Small intestine (tissue), 7 donors: Measurements from ENCODE around the gene SPI1. TPM values are rescaled to one million over a fixed set of nuclear protein-coding genes. Genes with fewer than 3 reads are reported as not detected.

Source experiments
- DNase-seq, 2 donors: peaks; one replicate each; pipeline versions ENCODE4 v3.0.0 to v3.0.0-alpha.2; 2013
- FAIRE-seq: peaks from 2 replicates; lab custom pipeline; 2012; peaks lifted over from hg19 to GRCh38; lab: Jason Lieb, UNC
- H3K27ac ChIP-seq, 3 donors: one replicate each; pipeline ENCODE4 v1.5.1; 2013; ENCODE audit warnings: low read length in 2 of 3, mild to moderate bottlenecking in 2 of 3, control low read depth in 1 of 3, inconsistent platforms in 1 of 3, low read depth in 1 of 3, moderate library complexity in 1 of 3
- H3K27me3 ChIP-seq, 3 donors: one replicate each; pipeline ENCODE4 v1.6.1; 2013; ENCODE audit warnings: low read length in 3 of 3, inconsistent platforms in 1 of 3; ENCODE audit not compliant: control insufficient read depth in 3 of 3, insufficient read depth in 3 of 3
- H3K36me3 ChIP-seq, 3 donors: one replicate each; pipeline ENCODE4 v1.6.1; 2013; ENCODE audit warnings: low read length in 3 of 3, inconsistent platforms in 1 of 3, low read depth in 1 of 3, mild to moderate bottlenecking in 1 of 3, moderate library complexity in 1 of 3; ENCODE audit not compliant: control insufficient read depth in 3 of 3, insufficient read depth in 2 of 3
- H3K4me1 ChIP-seq, 3 donors: one replicate each; pipeline ENCODE4 v1.6.1; 2013; ENCODE audit warnings: low read length in 2 of 3, inconsistent platforms in 1 of 3, low read depth in 1 of 3, mild to moderate bottlenecking in 1 of 3, moderate library complexity in 1 of 3; ENCODE audit not compliant: control insufficient read depth in 3 of 3, insufficient read depth in 2 of 3
- H3K4me3 ChIP-seq, 3 donors: one replicate each; pipeline ENCODE4 v1.5.1; 2013; ENCODE audit warnings: low read length in 3 of 3, control low read depth in 1 of 3, inconsistent platforms in 1 of 3, low read depth in 1 of 3, mild to moderate bottlenecking in 1 of 3, moderate library complexity in 1 of 3
- H3K9me3 ChIP-seq, 2 donors: one replicate each; pipeline ENCODE4 v1.6.1; 2013; ENCODE audit warnings: low read depth in 1 of 2, low read length in 1 of 2; ENCODE audit not compliant: control insufficient read depth in 2 of 2, insufficient read depth in 1 of 2
- WGBS, 3 donors: extraction: QIAGEN DNeasy Blood & Tissue Kit; methylation state at CpG; one replicate each; pipeline ENCODE4 v1.1.7; 2013; 5-methylcytosine and 5-hydroxymethylcytosine counted together
- polyA plus RNA-seq, 4 donors: library from polyadenylated mRNA; stranded (reverse) in 3 of 4; unstranded in 1 of 4; fragments of 200-250 nt in 3 of 4; fragments of 120-200 nt in 1 of 4; gene quantifications; one replicate each; pipeline versions ENCODE4 v1.2.1 to v1.2.3, GENCODE V29; 2013
- donor health status: healthy with polysubstance abuse.
- donor health status: control.
- donor health status: control.
- donor health status: Bipolar disorder and iron deficiency.
- donor health status: healthy.

SPI1 gene
- polyA plus RNA-seq, 4 donors = 3.4 to 25.4 (median 12.0) TPM

DNA sequence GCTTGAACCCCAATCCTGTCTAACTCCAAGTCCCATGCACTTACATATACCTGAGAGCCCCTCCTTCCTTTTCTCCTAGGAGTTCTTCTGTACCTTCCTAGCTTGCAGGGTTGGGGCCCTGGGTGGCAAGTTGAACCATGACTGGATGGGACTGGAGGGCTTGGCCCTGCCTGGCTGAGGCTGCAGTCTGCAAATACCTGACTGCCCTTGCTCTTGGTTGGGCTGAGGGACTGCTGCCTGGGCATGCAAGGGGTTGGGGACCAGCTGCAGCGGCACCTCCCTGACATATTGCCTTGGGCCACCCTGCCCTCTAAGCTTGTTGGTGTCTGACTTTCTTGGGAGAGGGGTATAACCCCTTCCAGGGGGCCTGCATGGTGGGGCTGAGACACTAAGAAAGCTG lies 20.2 kb upstream of the SPI1 start:
- no peak for FAIRE-seq
- no peak overlapping the region for H3K4me3 ChIP-seq
- WGBS, 3 donors = 98 to 100% (median 100%) methylated on average over 1 of the region's 1 CpG

DNA sequence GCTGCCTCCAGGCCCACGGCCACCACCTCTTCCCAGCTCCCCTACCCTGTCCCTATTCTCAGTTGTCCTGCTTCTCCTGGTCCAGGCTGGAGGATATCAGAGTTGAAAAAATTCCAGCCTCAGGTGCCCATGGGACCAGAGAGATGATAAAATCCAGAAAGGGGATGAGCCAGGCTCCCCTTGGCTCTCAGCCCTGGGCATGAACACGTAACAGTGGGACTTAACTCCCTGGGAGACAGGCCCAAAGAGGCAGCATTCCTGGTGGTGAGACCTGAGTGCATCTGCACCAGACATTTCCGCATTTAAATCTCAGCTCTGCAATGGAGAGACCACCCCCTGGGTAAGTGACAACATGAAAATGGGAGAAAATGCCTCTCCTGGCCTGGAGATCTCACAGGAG lies 19.7 kb upstream of the SPI1 start:
- H3K27ac ChIP-seq = no peak overlapping the region
- no peak for DNase-seq
- H3K4me1 ChIP-seq = peaks cover 0 to 7% (median 3%) of the 10 kb centered on the region in 3 donors
- no peak overlapping the region for H3K4me3 ChIP-seq
- H3K9me3 ChIP-seq = no peaks in the 10 kb centered on the region
- H3K27me3 ChIP-seq = no peaks in the 10 kb centered on the region
- no peaks in the 10 kb centered on the region for H3K36me3 ChIP-seq
- WGBS, 3 donors = 91 to 93% (median 91%) methylated on average over 3 of the region's 3 CpGs
- no peak for FAIRE-seq

More for the DNA sequence above, 20.2 kb upstream of the SPI1 start:
- Histone ChIP-seq H3K9me3 (no peaks in the 10 kb centered on the region), H3K27ac (no peak overlapping the region), H3K4me1 (peaks cover 0 to 6% (median 3%) of the 10 kb centered on the region in 3 donors), H3K36me3 (no peaks in the 10 kb centered on the region), H3K27me3 (no peaks in the 10 kb centered on the region)
- DNase-seq = no peak

DNA sequence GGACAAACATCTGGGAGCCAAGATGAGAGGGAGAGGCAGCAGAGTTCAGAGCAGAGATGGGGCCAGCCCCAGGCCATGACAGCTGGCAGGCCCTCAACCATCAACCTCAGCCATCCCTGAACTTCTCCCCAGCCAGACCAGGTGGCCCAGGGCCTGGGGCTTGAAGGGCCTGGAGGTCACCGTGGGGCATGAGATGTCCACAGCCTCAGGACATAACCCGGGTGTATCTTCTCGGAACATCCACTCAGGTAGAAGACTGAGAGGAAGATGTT lies 17.6 kb upstream of the SPI1 start:
- no peak for DNase-seq
- Histone ChIP-seq H3K9me3 (no peaks in the 10 kb centered on the region), H3K36me3 (no peaks in the 10 kb centered on the region), H3K4me1 (peaks cover 0 to 7% (median 3%) of the 10 kb centered on the region in 3 donors), H3K27me3 (no peaks in the 10 kb centered on the region), H3K4me3 (no peak overlapping the region), H3K27ac (peak overlapping the region in 1 of 3 donors; percentile 78)
- no peak for FAIRE-seq
- WGBS, 3 donors = 86 to 94% (median 91%) methylated on average over 3 of the region's 3 CpGs

DNA sequence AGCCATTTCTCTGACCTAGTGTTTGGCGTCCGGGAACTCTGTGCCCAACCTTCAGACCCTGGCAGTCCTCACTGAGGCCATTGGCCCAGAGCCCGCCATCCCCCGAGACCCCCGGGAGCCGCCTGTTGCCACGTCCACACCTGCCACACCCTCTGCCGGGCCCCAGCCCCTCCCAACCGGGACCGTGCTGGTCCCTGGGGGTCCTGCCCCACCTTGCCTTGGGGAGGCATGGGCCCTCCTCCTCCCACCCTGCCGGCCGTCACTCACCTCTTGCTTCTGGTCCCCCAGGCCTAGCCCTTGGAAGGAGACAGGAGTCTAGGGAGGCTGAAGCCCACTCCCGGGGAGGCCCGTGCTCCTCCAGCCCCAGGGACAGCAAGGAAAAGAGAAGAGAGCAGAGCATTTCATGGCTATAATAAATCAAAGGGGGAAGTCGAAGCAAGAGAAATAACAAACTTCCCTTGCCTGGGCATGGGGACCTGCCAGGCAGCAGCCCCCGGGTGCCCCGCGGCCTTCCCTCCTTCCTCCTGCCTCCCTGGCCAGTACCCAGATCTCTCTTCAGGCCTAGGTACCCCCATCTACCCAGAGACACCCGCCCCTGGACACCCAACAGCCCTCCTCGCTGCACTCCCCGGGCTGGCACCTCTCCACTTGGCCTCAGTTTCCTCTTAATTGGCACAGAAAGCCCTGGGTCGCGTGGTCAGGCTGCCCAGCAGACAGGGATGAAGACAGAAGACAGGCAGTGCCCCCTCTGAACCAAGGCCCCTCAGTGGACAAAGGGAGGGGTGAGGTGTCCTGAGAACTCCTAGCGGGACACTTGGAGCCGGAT lies 17.1 kb upstream of the SPI1 start:
- WGBS, 3 donors = 80 to 88% (median 80%) methylated on average over 25 of the region's 25 CpGs
- Histone ChIP-seq H3K4me1 (peaks cover 0 to 3% (median 3%) of the 10 kb centered on the region in 3 donors), H3K27ac (peak overlapping the region; percentile 42 to 78 (median 63)), H3K27me3 (no peaks in the 10 kb centered on the region), H3K9me3 (no peaks in the 10 kb centered on the region), H3K36me3 (no peaks in the 10 kb centered on the region), H3K4me3 (no peak overlapping the region)
- DNase-seq (no peak), FAIRE-seq (no peak)

DNA sequence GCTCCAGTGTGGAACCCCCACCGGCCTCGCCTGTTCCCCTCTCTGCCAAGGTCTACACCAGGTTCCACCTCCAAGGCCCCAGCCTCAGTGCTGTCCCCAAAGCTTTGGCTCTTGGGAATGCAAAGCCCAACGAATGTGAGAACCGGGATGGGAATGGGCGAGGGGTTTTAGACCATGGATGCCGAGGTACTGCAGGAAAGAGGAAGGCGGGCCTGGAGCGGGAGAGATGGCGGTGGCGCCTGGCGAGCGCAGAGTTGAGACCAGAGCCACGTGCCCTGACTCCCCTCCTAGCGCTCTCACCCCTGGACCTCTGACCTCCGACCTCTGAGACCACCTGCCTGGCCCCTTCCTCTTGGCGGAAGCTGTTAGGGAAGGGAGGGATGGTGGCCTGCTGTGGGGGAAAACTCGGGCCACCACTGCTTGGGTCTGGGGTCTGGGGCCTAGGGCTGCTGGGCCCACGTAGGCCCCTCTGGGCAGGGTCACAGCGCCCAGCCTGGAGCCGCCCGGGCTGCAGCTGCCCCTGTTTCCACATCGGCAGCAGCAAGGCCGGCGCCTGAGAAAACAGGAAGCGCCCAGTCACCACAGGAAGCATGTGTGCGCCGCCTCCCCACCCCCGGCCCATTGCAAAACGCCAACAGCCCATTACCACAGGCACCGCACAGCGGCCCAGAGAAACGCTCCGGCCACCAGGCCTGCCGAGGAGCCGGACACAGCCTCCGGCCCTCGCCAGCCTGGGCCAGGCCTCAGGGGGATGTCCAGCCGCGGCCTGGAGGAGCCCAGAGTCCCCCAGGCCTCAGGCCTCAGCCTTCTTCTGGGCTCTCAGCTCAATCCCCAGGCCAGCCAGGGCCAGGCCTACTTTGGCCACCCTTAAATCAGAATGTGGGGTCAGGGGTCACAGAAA lies 16.2 kb upstream of the SPI1 start:
- Histone ChIP-seq H3K4me3 (no peak overlapping the region), H3K36me3 (no peaks in the 10 kb centered on the region), H3K9me3 (no peaks in the 10 kb centered on the region), H3K27me3 (no peaks in the 10 kb centered on the region), H3K4me1 (peaks cover 0 to 3% (median under 1%) of the 10 kb centered on the region in 3 donors), H3K27ac (peak overlapping the region; percentile 42 to 78 (median 63))
- FAIRE-seq = no peak
- WGBS, 3 donors = 66 to 82% (median 69%) methylated on average over 37 to 39 of the region's 39 CpGs
- no peak for DNase-seq

DNA sequence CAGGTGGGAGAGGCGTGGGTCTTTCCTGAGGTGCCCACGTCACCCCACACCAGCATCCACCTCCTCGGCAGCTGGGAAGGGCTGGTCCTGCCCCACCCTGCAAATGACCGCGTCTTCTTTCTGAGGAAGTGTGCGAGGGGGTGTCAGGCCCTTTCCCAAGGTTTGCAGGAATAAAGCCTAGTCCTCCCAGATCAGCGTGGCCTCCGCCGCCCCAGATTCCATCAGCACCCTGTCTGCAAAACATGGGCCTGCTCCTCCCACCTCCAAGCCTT lies 15.6 kb upstream of the SPI1 start:
- no peak for FAIRE-seq
- peak overlapping the region in 2 of 3 donors; percentile 13 to 78 for H3K27ac ChIP-seq

DNA sequence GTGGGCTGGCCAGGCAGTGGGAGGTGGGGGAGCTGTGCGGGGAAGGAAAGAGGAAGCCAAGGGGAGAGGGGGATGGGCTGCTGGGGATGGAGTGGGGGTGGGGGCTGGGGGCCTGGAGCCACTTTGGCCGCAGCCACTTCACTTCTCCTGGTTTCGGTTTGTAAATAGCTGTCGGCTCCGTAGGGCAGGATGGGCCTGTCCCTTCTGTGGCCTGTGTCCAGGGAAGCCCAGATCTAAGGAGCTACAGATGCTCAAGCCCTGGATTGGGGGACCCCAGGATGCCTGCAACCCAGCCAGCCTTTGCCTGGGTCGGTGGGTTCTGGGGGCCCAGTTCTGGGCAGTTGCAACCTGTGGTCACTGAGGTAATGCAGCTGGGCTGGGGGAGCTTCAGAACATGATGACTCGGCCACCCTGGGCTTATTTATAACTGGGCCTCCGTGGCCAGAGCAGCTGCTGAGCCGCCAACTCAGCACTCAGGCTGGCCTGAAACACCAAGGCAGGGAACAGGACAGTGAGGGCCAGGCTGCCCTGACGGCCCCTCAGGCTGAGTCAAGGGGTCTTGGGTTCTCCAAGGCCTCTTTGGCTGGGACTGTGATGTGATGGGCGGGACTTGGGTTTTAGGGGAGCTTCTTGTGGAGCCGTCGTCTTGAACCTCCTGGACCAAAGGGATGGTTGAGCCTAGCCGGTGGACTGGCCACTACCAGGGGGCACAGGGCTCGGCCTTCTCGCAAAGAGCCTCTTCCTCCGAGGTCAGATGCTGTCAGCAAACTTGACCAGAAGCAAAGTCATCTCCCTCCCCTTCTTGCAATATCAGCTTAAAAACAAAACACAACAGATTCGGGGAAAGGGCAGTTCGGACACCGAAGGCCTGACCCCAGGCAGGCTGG lies 15.1 kb upstream of the SPI1 start:
- FAIRE-seq (no peak), DNase-seq (no peak)
- Histone ChIP-seq H3K36me3 (no peaks in the 10 kb centered on the region), H3K27me3 (no peaks in the 10 kb centered on the region), H3K4me1 (peaks cover 0 to 5% (median 0%) of the 10 kb centered on the region in 3 donors), H3K4me3 (no peak overlapping the region), H3K27ac (peak overlapping the region; percentile 13 to 78 (median 13)), H3K9me3 (no peaks in the 10 kb centered on the region)
- WGBS, 3 donors = 63 to 85% (median 83%) methylated on average over 19 to 20 of the region's 20 CpGs

More for the DNA sequence above, 15.6 kb upstream of the SPI1 start:
- 80 to 85% (median 83%) methylated on average over 9 of the region's 9 CpGs for WGBS, 3 donors
- DNase-seq = no peak
- no peaks in the 10 kb centered on the region for H3K36me3 ChIP-seq
- H3K4me1 ChIP-seq = peaks cover 0 to 3% (median 0%) of the 10 kb centered on the region in 3 donors
- no peaks in the 10 kb centered on the region for H3K9me3 ChIP-seq
- H3K4me3 ChIP-seq = no peak overlapping the region
- no peaks in the 10 kb centered on the region for H3K27me3 ChIP-seq
